Endothelial cell of umbilical vein (primary cell): ENCODE measurements around the gene UBE2E3. TPM values are rescaled to one million over a fixed set of nuclear protein-coding genes. Genes with fewer than 3 reads are reported as not detected.
A peak's percentile ranks its signal among the peaks of the same experiment; 100 is the strongest.

Experiments used
- BruUV-seq: library from RNA; stranded (reverse); fragments of 400-500 nt; replicated peaks from 2 replicates; lab custom pipeline; 2021; lab: Mats Ljungman, UMichigan
- CTCF ChIA-PET: fragments of 300-600, 350-600 bp; sonication (Branson Sonifier 250); formaldehyde crosslinking; loops from one replicate; lab custom pipeline; 2021; ENCODE audit warnings: antibody characterized with exemption, inconsistent platforms; lab: Charles Lee
- POLR2A ChIA-PET: fragments of 300-600, 350-600 bp; sonication (Branson Sonifier 250); formaldehyde crosslinking; loops from one replicate; lab custom pipeline; 2021; ENCODE audit warnings: antibody characterized with exemption, inconsistent platforms; lab: Charles Lee
- DNase-seq: peaks from one replicate; pipeline ENCODE4 v3.0.0-alpha.2; 2011; ENCODE audit warnings: low read depth, low spot score
- FAIRE-seq: peaks from 2 replicates; lab custom pipeline; 2011; peaks lifted over from hg19 to GRCh38; lab: Jason Lieb, UNC
- H2AFZ ChIP-seq: 2 replicates; pipeline ENCODE4 v1.6.0; 2012; ENCODE audit warnings: low read depth, low read length, control low read depth, inconsistent platforms
- H3K27ac ChIP-seq: 2 replicates; pipeline ENCODE4 v1.5.1; 2011; ENCODE audit warnings: low read depth, mild to moderate bottlenecking, control low read depth, low read length, moderate library complexity; ENCODE audit not compliant: insufficient read depth
- H3K27me3 ChIP-seq, 2 experiments: 2 replicates each; pipeline versions ENCODE4 v1.6.0 to v1.6.1; 2011; ENCODE audit warnings: low read length in 2 of 2, mixed read lengths in 1 of 2; ENCODE audit not compliant: control insufficient read depth in 2 of 2, insufficient read depth in 2 of 2
- H3K36me3 ChIP-seq, 2 experiments: 2 replicates in 1 of 2; 3 replicates in 1 of 2; pipeline ENCODE4 v1.5.1; 2011; ENCODE audit warnings: low read length in 2 of 2, mild to moderate bottlenecking in 1 of 2, moderate library complexity in 1 of 2; ENCODE audit not compliant: control insufficient read depth in 2 of 2, insufficient read depth in 2 of 2; ENCODE audit errors: extremely low read depth in 1 of 2
- H3K4me1 ChIP-seq: 3 replicates; pipeline ENCODE4 v1.5.1; 2011; ENCODE audit warnings: mild to moderate bottlenecking, low read length; ENCODE audit not compliant: control insufficient read depth, insufficient read depth; ENCODE audit errors: extremely low read depth
- H3K4me2 ChIP-seq: 2 replicates; pipeline ENCODE4 v1.6.1; 2011; ENCODE audit warnings: low read length, control low read depth, mixed read lengths; ENCODE audit not compliant: insufficient read depth
- H3K4me3 ChIP-seq, 3 experiments: fragments of 200-600 bp in 1 of 3; sonication (generic), shearing (Covaris generic) in 1 of 3; replicated peaks in 1 of 3; 2 replicates each; pipeline ENCODE4 v1.5.1; 2011 to 2016; ENCODE audit warnings: control low read depth in 3 of 3, low read length in 3 of 3, mild to moderate bottlenecking in 2 of 3, inconsistent platforms in 1 of 3, low read depth in 1 of 3, moderate library complexity in 1 of 3; ENCODE audit not compliant: insufficient read depth in 1 of 3
- H3K79me2 ChIP-seq: 2 replicates; pipeline ENCODE4 v1.6.0; 2012; ENCODE audit warnings: low read length, inconsistent platforms; ENCODE audit not compliant: control insufficient read depth, insufficient read depth
- H3K9ac ChIP-seq: replicated peaks from 2 replicates; pipeline ENCODE3; 2011; ENCODE audit warnings: low read length, control low read depth; ENCODE audit not compliant: insufficient read depth; ENCODE audit errors: extremely low read depth
- H3K9me1 ChIP-seq: replicated peaks from 3 replicates; pipeline ENCODE4 v1.6.0; 2011; ENCODE audit warnings: mild to moderate bottlenecking, low read length; ENCODE audit not compliant: control insufficient read depth, insufficient read depth; ENCODE audit errors: extremely low read depth
- H3K9me3 ChIP-seq: replicated peaks from 2 replicates; pipeline ENCODE4 v1.5.1; 2012; ENCODE audit warnings: low read length, inconsistent platforms; ENCODE audit not compliant: control insufficient read depth, insufficient read depth
- H4K20me1 ChIP-seq: replicated peaks from 2 replicates; pipeline ENCODE3; 2011; ENCODE audit warnings: mild to moderate bottlenecking, low read length; ENCODE audit not compliant: control insufficient read depth, insufficient read depth; ENCODE audit errors: extremely low read depth
- EZH2 ChIP-seq: IDR thresholded peaks from 2 replicates; pipeline ENCODE4 v1.6.1; 2012; ENCODE audit warnings: borderline replicate concordance, low read depth, mild to moderate bottlenecking, moderate library complexity, low read length, inconsistent platforms; ENCODE audit not compliant: severe bottlenecking
- FOS ChIP-seq: IDR thresholded peaks from 2 replicates; pipeline ENCODE4 v1.6.1; 2011; ENCODE audit warnings: mild to moderate bottlenecking, low read length, moderate library complexity, borderline replicate concordance; ENCODE audit not compliant: insufficient read depth
- GATA2 ChIP-seq: IDR thresholded peaks from 2 replicates; pipeline ENCODE4 v1.7.0; 2011; ENCODE audit warnings: low read depth, mild to moderate bottlenecking, moderate library complexity, mixed read lengths, low read length; ENCODE audit not compliant: insufficient read length, insufficient read depth
- JUN ChIP-seq: IDR thresholded peaks from 2 replicates; pipeline ENCODE4 v1.6.1; 2011; ENCODE audit warnings: borderline replicate concordance, low read depth; ENCODE audit not compliant: insufficient read length, insufficient read depth
- MYC ChIP-seq: IDR thresholded peaks from one replicate; pipeline ENCODE4 v1.6.1; 2011; ENCODE audit warnings: mild to moderate bottlenecking, low read depth, low read length
- POLR2A ChIP-seq: IDR thresholded peaks from 2 replicates; pipeline ENCODE4 v1.6.1; 2012; ENCODE audit warnings: low read depth, mild to moderate bottlenecking, control low read depth, low read length
- POLR2AphosphoS5 ChIP-seq: IDR thresholded peaks from 2 replicates; pipeline ENCODE4 v1.6.1; 2012; ENCODE audit warnings: low read depth, mild to moderate bottlenecking, control low read depth, low read length, moderate library complexity; ENCODE audit not compliant: insufficient read depth
- dilution Hi-C: fragments of 300-500 bp; cut with MboI; formaldehyde crosslinking; loops from one replicate; pipeline ENCODE4 v1.15.0; 2019; ENCODE audit warnings: low sequenced_read_pairs; ENCODE audit not compliant: extremely low pct_ligation_motif_present
- intact Hi-C: fragments of 100-400 bp; cut with micrococcal nuclease; formaldehyde crosslinking; loops from one replicate; pipeline ENCODE4 v1.10.0; 2022
- polyA plus RNA-seq, 4 experiments: library from polyadenylated mRNA; depleted of rRNA in 3 of 4; stranded (reverse) in 3 of 4; unstranded in 1 of 4; fragments of >200 nt; gene quantifications; 2 replicates each; pipeline versions ENCODE4 v1.2.1 to v1.2.3, GENCODE V29; 2011 to 2012; ENCODE audit warnings: missing spikeins in 1 of 4
- total RNA-seq: library from RNA; stranded (reverse); gene quantifications from 2 replicates; pipeline ENCODE4 v1.2.3, GENCODE V29; 2021
- TF ChIP-seq, protein P1 (sequence below), 2 donors: IDR thresholded peaks; 1 replicate in 1 of 2; 2 replicates in 1 of 2; pipeline ENCODE4 v1.5.1; 2011; ENCODE audit warnings: low read length in 2 of 2, mild to moderate bottlenecking in 2 of 2, moderate library complexity in 2 of 2, control low read depth in 1 of 2, inconsistent platforms in 1 of 2, low read depth in 1 of 2; ENCODE audit not compliant: insufficient read depth in 1 of 2; ENCODE audit errors: extremely low read depth in 1 of 2
- TF ChIP-seq, protein P2 (sequence below): IDR thresholded peaks from 2 replicates; pipeline ENCODE4 v1.6.1; 2011; ENCODE audit not compliant: insufficient read depth, insufficient read length

The UBE2E3 gene
- total and polyA plus RNA-seq, 2 donors (not counting 3 experiments of a cell fraction or from before 2014, with no cell fraction given), result 81.5 to 107 TPM

DNA sequence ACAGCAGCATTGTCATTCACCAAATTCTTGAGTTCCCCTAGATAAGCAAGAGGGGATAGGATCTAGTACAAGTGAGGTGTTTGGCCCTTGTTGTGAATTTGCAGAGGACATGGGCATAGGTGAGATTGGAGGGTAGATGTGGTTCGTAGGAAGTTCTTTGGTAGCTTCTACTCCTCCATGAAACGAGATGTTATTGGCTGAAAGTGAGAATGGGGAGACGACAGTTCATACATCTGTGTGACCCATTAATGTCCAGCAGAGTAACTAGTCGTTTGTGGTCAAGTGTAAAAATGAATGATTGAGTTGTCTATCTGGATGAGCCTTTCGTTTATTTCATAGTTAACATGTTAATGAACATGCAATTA is 90.4 kb downstream of the UBE2E3 start:
- no peaks in the 10 kb centered on the region for H3K9me3 ChIP-seq
- H3K36me3 ChIP-seq, result peaks cover 0 to under 1% of the 10 kb centered on the region in 2 experiments
- intact Hi-C loops, result loop anchor here (5.0 to 10.0 kb wide), 4 partner anchors 549 to 1061 kb away; partner anchors contain the start of gene ITPRID2
- CTCF ChIA-PET, result interaction anchor here (1.1 to 1.6 kb wide), 6 partner anchors 34 to 947 kb away, joined by 3 to 11 read pairs (median 6); no protein-coding TSS in a partner anchor
- peaks cover 47% of the 10 kb centered on the region for H3K4me1 ChIP-seq
- H3K27ac ChIP-seq, result no peak overlapping the region
- no peaks in the 10 kb centered on the region for H3K27me3 ChIP-seq
- POLR2A ChIA-PET, result no interaction called here
- H3K9ac ChIP-seq, result no peak overlapping the region
- dilution Hi-C loops, result no loop called here
- TF ChIP-seq POLR2A, result no peak
- H3K9me1 ChIP-seq, result no peaks in the 10 kb centered on the region
- peaks cover 10% of the 10 kb centered on the region for H3K79me2 ChIP-seq
- BruUV-seq, result no TSS peak
- H3K4me3 ChIP-seq, result no peak overlapping the region
- H3K4me2 ChIP-seq, result no peak overlapping the region
- peaks cover 2% of the 10 kb centered on the region for H4K20me1 ChIP-seq
- H2AFZ ChIP-seq, result no peak overlapping the region
- no peak for FAIRE-seq
- no peak for DNase-seq

DNA sequence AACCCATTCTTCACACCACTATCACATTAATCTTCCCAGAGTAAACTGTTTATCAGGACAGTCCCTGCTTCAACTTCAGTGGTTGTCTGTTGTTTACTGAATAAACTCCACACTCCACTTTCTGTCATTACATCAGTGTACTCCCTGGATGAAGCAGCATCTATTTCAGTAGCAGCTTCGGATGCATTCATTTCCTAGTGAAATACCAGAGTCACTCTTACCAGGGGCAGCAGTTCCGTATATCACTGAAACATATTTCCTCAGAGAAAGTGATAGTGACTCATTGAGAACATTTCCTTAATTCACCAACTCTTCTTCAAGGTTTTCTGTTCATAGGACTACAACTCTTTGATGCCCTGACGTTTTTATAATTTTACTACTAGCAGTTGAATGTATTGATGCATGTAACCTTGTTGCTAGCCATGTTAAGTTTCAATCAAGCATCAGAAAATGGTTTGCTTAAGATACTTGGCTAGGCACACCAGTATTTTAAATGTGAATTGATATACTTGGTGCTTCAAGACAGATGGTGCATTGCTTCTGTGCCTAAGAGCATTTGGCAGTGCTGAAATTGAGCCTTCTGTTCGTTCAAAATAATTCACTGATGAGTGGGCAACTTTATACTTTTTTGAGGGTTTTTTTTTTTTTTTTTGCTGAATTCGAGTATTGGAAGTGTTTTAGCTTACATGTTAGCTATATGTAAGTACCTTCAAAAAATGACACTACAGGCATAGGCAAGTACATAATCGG is 92.3 kb downstream of the UBE2E3 start:
- H3K4me2 ChIP-seq, result peak overlapping the region; percentile 4
- H3K79me2 ChIP-seq, result peaks cover 6% of the 10 kb centered on the region
- ChIA-PET CTCF (interaction anchor here (1.0 to 2.7 kb wide), 7 partner anchors 13 to 949 kb away, joined by 3 to 12 read pairs (median 5); partner anchors contain the start of gene UBE2E3), POLR2A (no interaction called here)
- dilution Hi-C loops, result no loop called here
- FAIRE-seq (peak; percentile 62), DNase-seq (peak; percentile 58)
- peak overlapping the region; percentile 67 for H3K27ac ChIP-seq
- H3K4me1 ChIP-seq, result peaks cover 47% of the 10 kb centered on the region
- H3K9me3 ChIP-seq, result no peaks in the 10 kb centered on the region
- no peaks in the 10 kb centered on the region for H3K9me1 ChIP-seq
- no peak overlapping the region for H3K9ac ChIP-seq
- BruUV-seq, result no TSS peak
- H4K20me1 ChIP-seq, result peaks cover 2% of the 10 kb centered on the region
- H3K27me3 ChIP-seq, result no peaks in the 10 kb centered on the region
- no peaks in the 10 kb centered on the region for H3K36me3 ChIP-seq
- intact Hi-C loops, result loop anchor here (1.0 to 10.0 kb wide), 6 partner anchors 90 to 1060 kb away; partner anchors contain the start of gene ITPRID2
- no peak overlapping the region for H3K4me3 ChIP-seq
- TF ChIP-seq FOS, result peak; percentile 55
- TF ChIP-seq POLR2A, result no peak
- TF ChIP-seq MYC, result no peak
- TF ChIP-seq, protein P1, sequence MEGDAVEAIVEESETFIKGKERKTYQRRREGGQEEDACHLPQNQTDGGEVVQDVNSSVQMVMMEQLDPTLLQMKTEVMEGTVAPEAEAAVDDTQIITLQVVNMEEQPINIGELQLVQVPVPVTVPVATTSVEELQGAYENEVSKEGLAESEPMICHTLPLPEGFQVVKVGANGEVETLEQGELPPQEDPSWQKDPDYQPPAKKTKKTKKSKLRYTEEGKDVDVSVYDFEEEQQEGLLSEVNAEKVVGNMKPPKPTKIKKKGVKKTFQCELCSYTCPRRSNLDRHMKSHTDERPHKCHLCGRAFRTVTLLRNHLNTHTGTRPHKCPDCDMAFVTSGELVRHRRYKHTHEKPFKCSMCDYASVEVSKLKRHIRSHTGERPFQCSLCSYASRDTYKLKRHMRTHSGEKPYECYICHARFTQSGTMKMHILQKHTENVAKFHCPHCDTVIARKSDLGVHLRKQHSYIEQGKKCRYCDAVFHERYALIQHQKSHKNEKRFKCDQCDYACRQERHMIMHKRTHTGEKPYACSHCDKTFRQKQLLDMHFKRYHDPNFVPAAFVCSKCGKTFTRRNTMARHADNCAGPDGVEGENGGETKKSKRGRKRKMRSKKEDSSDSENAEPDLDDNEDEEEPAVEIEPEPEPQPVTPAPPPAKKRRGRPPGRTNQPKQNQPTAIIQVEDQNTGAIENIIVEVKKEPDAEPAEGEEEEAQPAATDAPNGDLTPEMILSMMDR (IDR thresholded peaks at IDR 0.05; ENCODE audit: extremely low read depth in 1 of 2, insufficient read depth in 1 of 2, low read depth in 1 of 2, low read length in 2 of 2), result no peak
- TF ChIP-seq EZH2, result no peak
- peak; percentile 38 for TF ChIP-seq JUN
- peak; percentile 3 for TF ChIP-seq GATA2
- TF ChIP-seq, protein P2, sequence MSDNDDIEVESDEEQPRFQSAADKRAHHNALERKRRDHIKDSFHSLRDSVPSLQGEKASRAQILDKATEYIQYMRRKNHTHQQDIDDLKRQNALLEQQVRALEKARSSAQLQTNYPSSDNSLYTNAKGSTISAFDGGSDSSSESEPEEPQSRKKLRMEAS, result no peak
- no peak for TF ChIP-seq POLR2AphosphoS5
- H2AFZ ChIP-seq, result no peak overlapping the region
